HepG2 (cell line): Measurements from ENCODE around the gene TBC1D16. TPM values are rescaled to one million over a fixed set of nuclear protein-coding genes. Genes with fewer than 3 reads are reported as not detected.

Experiments
- ATAC-seq: fragments of 200-7000 bp; cut with Tn5 transposase; 3 replicates; pipeline ENCODE4 v1.9.1; 2020; ENCODE audit warnings: mild to moderate bottlenecking, moderate library complexity
- BruUV-seq: library from RNA; stranded (reverse); fragments of 400-500 nt; replicated peaks from 2 replicates; lab custom pipeline; 2021; lab: Mats Ljungman, UMichigan
- CTCF ChIA-PET: fragments of 300-600 bp; formaldehyde crosslinking; extraction: SDS; loops from one replicate; lab custom pipeline; 2021; ENCODE audit warnings: low total read pairs, inconsistent platforms, low intra/inter-chr PET ratio; lab: Yijun Ruan, JAX
- POLR2A ChIA-PET: fragments of 350-600 bp; sonication (Branson Sonifier 250); formaldehyde crosslinking; loops from one replicate; lab custom pipeline; 2020; ENCODE audit warnings: antibody characterized with exemption, inconsistent platforms; lab: Yijun Ruan, JAX
- DNase-seq: peaks from one replicate; pipeline ENCODE4 v3.0.0-alpha.2; 2015; ENCODE audit warnings: low spot score
- FAIRE-seq: peaks from 3 replicates; lab custom pipeline; 2011; peaks lifted over from hg19 to GRCh38; lab: Jason Lieb, UNC
- H2AFZ ChIP-seq: one replicate; pipeline ENCODE4 v1.6.1; 2011; ENCODE audit warnings: low read length, inconsistent platforms
- H3K27ac ChIP-seq: fragments of 300-600 bp; 3 replicates; pipeline ENCODE4 v1.8.0; 2011; ENCODE audit warnings: mixed run types, mild to moderate bottlenecking, mixed read lengths, low read length, inconsistent platforms; ENCODE audit not compliant: insufficient read depth; ENCODE audit errors: extremely low read length
- H3K27me3 ChIP-seq, 2 experiments: fragments of 200-600 bp in 1 of 2; 2 replicates in 1 of 2; 3 replicates in 1 of 2; pipeline versions ENCODE4 v1.6.0 to v1.8.0; 2011; ENCODE audit warnings: low read length in 2 of 2, mild to moderate bottlenecking in 2 of 2, moderate library complexity in 2 of 2, inconsistent platforms in 1 of 2; ENCODE audit not compliant: insufficient read depth in 2 of 2, control insufficient read depth in 1 of 2
- H3K36me3 ChIP-seq, 2 experiments: fragments of 200-600 bp in 1 of 2; replicated peaks in 1 of 2; 2 replicates in 1 of 2; 3 replicates in 1 of 2; pipeline versions ENCODE4 v1.5.1 to v1.8.0; 2011; ENCODE audit warnings: low read length in 2 of 2, inconsistent platforms in 1 of 2; ENCODE audit not compliant: insufficient read depth in 2 of 2, control insufficient read depth in 1 of 2
- H3K4me1 ChIP-seq: 2 replicates; pipeline ENCODE4 v1.5.1; 2012; ENCODE audit warnings: low read length, inconsistent platforms; ENCODE audit not compliant: insufficient read depth
- H3K4me2 ChIP-seq: 2 replicates; pipeline ENCODE4 v1.6.0; 2011; ENCODE audit warnings: low read depth, low read length, inconsistent platforms
- H3K4me3 ChIP-seq, 3 experiments: fragments of 200-600 bp in 1 of 3; sonication (generic), shearing (Covaris generic) in 1 of 3; replicated peaks in 1 of 3; 2 replicates each; pipeline ENCODE4 v1.5.1; 2011 to 2016; ENCODE audit warnings: low read length in 3 of 3, inconsistent platforms in 2 of 3, low read depth in 2 of 3, mild to moderate bottlenecking in 2 of 3, control low read depth in 1 of 3, mixed read lengths in 1 of 3; ENCODE audit not compliant: insufficient read depth in 1 of 3
- H3K79me2 ChIP-seq: one replicate; pipeline ENCODE4 v1.6.1; 2011; ENCODE audit warnings: low read length, inconsistent platforms; ENCODE audit not compliant: insufficient read depth
- H3K9ac ChIP-seq: 2 replicates; pipeline ENCODE4 v1.6.0; 2011; ENCODE audit warnings: mild to moderate bottlenecking, low read depth, low read length, inconsistent platforms; ENCODE audit not compliant: insufficient read depth
- H3K9me3 ChIP-seq: 2 replicates; pipeline ENCODE4 v1.5.1; 2012; ENCODE audit warnings: mild to moderate bottlenecking, low read length
- H4K20me1 ChIP-seq: 2 replicates; pipeline ENCODE4 v1.6.0; 2011; ENCODE audit warnings: inconsistent platforms, mild to moderate bottlenecking, low read length, moderate library complexity; ENCODE audit not compliant: insufficient read depth
- ATF1 ChIP-seq: IDR thresholded peaks from 2 replicates; pipeline ENCODE4 v1.6.1; 2016; ENCODE audit warnings: mild to moderate bottlenecking, control low read depth
- ATF7 ChIP-seq, 2 experiments: fragments of 450-650 bp in 1 of 2; sonication (generic) in 1 of 2; formaldehyde crosslinking in 1 of 2; IDR thresholded peaks; 2 replicates each; pipeline versions ENCODE4 v1.4.0 to v1.6.1; 2016 to 2020; ENCODE audit warnings: antibody characterized with exemption in 1 of 2, mild to moderate bottlenecking in 1 of 2, missing genetic modification reagents in 1 of 2
- CBX2 ChIP-seq, 2 experiments: fragments of 200-600 bp in 1 of 2; sonication (generic); formaldehyde crosslinking in 1 of 2; IDR thresholded peaks; 2 replicates each; pipeline versions ENCODE4 v1.7.0 to v1.8.1; 2018 to 2022; ENCODE audit warnings: low read depth in 2 of 2, low read length in 1 of 2, mild to moderate bottlenecking in 1 of 2, missing genetic modification reagents in 1 of 2
- DNMT3B ChIP-seq: conservative IDR thresholded peaks from 2 replicates; pipeline ENCODE4 v1.6.1; 2016; ENCODE audit warnings: missing biosample characterization, control low read depth
- HDAC2 ChIP-seq: sonication (generic); formaldehyde crosslinking; IDR thresholded peaks from 2 replicates; pipeline ENCODE4 v1.4.0; 2020; ENCODE audit warnings: missing genetic modification reagents
- HIVEP1 ChIP-seq: sonication (generic); formaldehyde crosslinking; IDR thresholded peaks from 2 replicates; pipeline ENCODE4 v1.4.0; 2020; ENCODE audit warnings: mild to moderate bottlenecking, missing genetic modification reagents
- JARID2 ChIP-seq: sonication (generic); formaldehyde crosslinking; IDR thresholded peaks from 2 replicates; pipeline ENCODE4 v1.8.1; 2023; ENCODE audit warnings: missing genetic modification reagents, inconsistent platforms; ENCODE audit not compliant: insufficient replicate concordance
- KLF13 ChIP-seq: sonication (generic); formaldehyde crosslinking; IDR thresholded peaks from 2 replicates; pipeline ENCODE4 v1.4.0; 2020; ENCODE audit warnings: mild to moderate bottlenecking, missing genetic modification reagents
- PHF20 ChIP-seq: sonication (generic); formaldehyde crosslinking; IDR thresholded peaks from 2 replicates; pipeline ENCODE4 v1.5.0; 2020; ENCODE audit warnings: mild to moderate bottlenecking, missing genetic modification reagents
- PRMT3 ChIP-seq: sonication (generic); formaldehyde crosslinking; IDR thresholded peaks from 2 replicates; pipeline ENCODE4 v1.8.1; 2022; ENCODE audit warnings: low read depth, mild to moderate bottlenecking, moderate library complexity, missing genetic modification reagents, borderline replicate concordance
- SOX5 ChIP-seq: IDR thresholded peaks from 2 replicates; pipeline ENCODE4 v1.6.1; 2016; ENCODE audit warnings: borderline replicate concordance
- ZNF331 ChIP-seq: sonication (generic); formaldehyde crosslinking; IDR thresholded peaks from 2 replicates; pipeline ENCODE4 v1.4.0; 2020; ENCODE audit warnings: missing genetic modification reagents
- ZNF883 ChIP-seq: sonication (generic); formaldehyde crosslinking; IDR thresholded peaks from 2 replicates; pipeline ENCODE4 v1.5.1; 2020; ENCODE audit warnings: mild to moderate bottlenecking, missing genetic modification reagents; ENCODE audit errors: not compliant biosample characterization
- WGBS: methylation state at CpG from one replicate; pipeline ENCODE4 v1.1.6; 2017; ENCODE audit warnings: low lambda C conversion rate; 5-methylcytosine and 5-hydroxymethylcytosine counted together
- in situ Hi-C: cut with HindIII; loops from 2 replicates; pipeline ENCODE4 v1.10.0; 2017; ENCODE audit warnings: low pct_unique_long_range_greater_than_20kb; ENCODE audit not compliant: extremely low pct_ligation_motif_present
- intact Hi-C: fragments of 100-400 bp; cut with micrococcal nuclease; formaldehyde crosslinking; loops from one replicate; pipeline ENCODE4 v1.10.0; 2022; ENCODE audit not compliant: unreplicated experiment
- polyA plus RNA-seq, 8 experiments: library from polyadenylated mRNA; depleted of rRNA in 3 of 8; stranded (reverse) in 7 of 8; unstranded in 1 of 8; fragments of >200 nt; fragmentation: Illumina TruSeq in 4 of 8; extraction: Trizol in 4 of 8; gene quantifications; 2 replicates each; pipeline versions ENCODE4 v1.2.1 to v1.2.3, GENCODE V29; 2011 to 2016; ENCODE audit warnings: low read depth in 4 of 8, missing spikeins in 1 of 8, mixed read lengths in 1 of 8; ENCODE audit not compliant: insufficient read depth in 1 of 8
- total RNA-seq, 5 experiments: library from RNA; depleted of rRNA; stranded (reverse); fragments of >200 nt; fragmentation: Illumina TruSeq; extraction: Trizol; gene quantifications; 2 replicates each; pipeline ENCODE4 v1.2.3, GENCODE V29; 2016; ENCODE audit warnings: low read depth in 1 of 5
- TF ChIP-seq, protein P1 (sequence below): sonication (generic); formaldehyde crosslinking; IDR thresholded peaks from 2 replicates; pipeline ENCODE4 v1.8.1; 2023; ENCODE audit warnings: mild to moderate bottlenecking, inconsistent platforms, moderate library complexity, missing genetic modification reagents, borderline replicate concordance
- TF ChIP-seq, protein P2 (sequence below): sonication (generic); formaldehyde crosslinking; IDR thresholded peaks from 2 replicates; pipeline ENCODE4 v1.5.0; 2020; ENCODE audit warnings: missing genetic modification reagents, mild to moderate bottlenecking, borderline replicate concordance
- TF ChIP-seq, protein P3 (sequence below): sonication (generic); formaldehyde crosslinking; IDR thresholded peaks from 2 replicates; pipeline ENCODE4 v1.5.1; 2020; ENCODE audit warnings: mild to moderate bottlenecking, moderate library complexity, missing genetic modification reagents
- TF ChIP-seq, protein P4 (sequence below), 2 experiments: fragments of 450-650 bp in 1 of 2; sonication (generic) in 1 of 2; formaldehyde crosslinking; IDR thresholded peaks; 2 replicates each; pipeline versions ENCODE4 v1.5.0 to v1.8.0; 2020 to 2022; ENCODE audit warnings: mild to moderate bottlenecking in 1 of 2, missing genetic modification reagents in 1 of 2

The TBC1D16 gene
- total and polyA plus RNA-seq, 2 of the 13 experiments (the other 11 are each of a cell fraction or from before 2014, with no cell fraction given), result 14.9 to 24.9 TPM

GRCh38 chr17:80002690-80003490 lies 32.8 kb downstream of the TBC1D16 start:
- CTCF ChIA-PET, result no interaction called here
- BruUV-seq, result no TSS peak
- Histone ChIP-seq H3K27me3 (no peaks in the 10 kb centered on the region), H2AFZ (no peak overlapping the region), H4K20me1 (no peaks in the 10 kb centered on the region), H3K4me1 (peaks cover 41% of the 10 kb centered on the region), H3K4me3 (no peak overlapping the region), H3K36me3 (no peaks in the 10 kb centered on the region; a peak in 1 of 5 replicates), H3K79me2 (no peaks in the 10 kb centered on the region), H3K27ac (peak overlapping the region; percentile 12), H3K9me3 (no peaks in the 10 kb centered on the region), H3K9ac (peak overlapping the region; percentile 14; the same call in 1 of the 2 replicates), H3K4me2 (no peak overlapping the region)
- DNase-seq, result no peak
- intact Hi-C loops (no loop called here), in situ Hi-C loops (no loop called here)
- ATAC-seq, result no peak
- 86% methylated on average over 29 of the region's 30 CpGs for WGBS
- no peak for FAIRE-seq
- POLR2A ChIA-PET, result interaction anchor here (1.0 to 8.5 kb wide), 3 partner anchors 9 to 164 kb away, joined by 3 to 111 read pairs (median 3); partner anchors contain the start of genes CBX4 and GAA
- TF ChIP-seq PHF20, result no peak
- TF ChIP-seq HDAC2 (CRISPR knock-in tag), result 0 out of 2 replicates have a peak, but pooled peaks have one; percentile 26
- TF ChIP-seq, protein P1, sequence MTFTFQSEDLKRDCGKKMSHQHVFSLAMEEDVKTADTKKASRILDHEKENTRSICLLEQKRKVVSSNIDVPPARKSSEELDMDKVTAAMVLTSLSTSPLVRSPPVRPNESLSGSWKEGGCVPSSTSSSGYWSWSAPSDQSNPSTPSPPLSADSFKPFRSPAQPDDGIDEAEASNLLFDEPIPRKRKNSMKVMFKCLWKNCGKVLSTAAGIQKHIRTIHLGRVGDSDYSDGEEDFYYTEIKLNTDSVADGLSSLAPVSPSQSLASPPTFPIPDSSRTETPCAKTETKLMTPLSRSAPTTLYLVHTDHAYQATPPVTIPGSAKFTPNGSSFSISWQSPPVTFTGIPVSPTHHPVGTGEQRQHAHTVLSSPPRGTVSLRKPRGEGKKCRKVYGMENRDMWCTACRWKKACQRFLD (CRISPR knock-in tag), result no peak
- TF ChIP-seq ATF1 (CRISPR knock-in tag), result no peak
- no peak for TF ChIP-seq ZNF883 (CRISPR knock-in tag)
- TF ChIP-seq, protein P2, sequence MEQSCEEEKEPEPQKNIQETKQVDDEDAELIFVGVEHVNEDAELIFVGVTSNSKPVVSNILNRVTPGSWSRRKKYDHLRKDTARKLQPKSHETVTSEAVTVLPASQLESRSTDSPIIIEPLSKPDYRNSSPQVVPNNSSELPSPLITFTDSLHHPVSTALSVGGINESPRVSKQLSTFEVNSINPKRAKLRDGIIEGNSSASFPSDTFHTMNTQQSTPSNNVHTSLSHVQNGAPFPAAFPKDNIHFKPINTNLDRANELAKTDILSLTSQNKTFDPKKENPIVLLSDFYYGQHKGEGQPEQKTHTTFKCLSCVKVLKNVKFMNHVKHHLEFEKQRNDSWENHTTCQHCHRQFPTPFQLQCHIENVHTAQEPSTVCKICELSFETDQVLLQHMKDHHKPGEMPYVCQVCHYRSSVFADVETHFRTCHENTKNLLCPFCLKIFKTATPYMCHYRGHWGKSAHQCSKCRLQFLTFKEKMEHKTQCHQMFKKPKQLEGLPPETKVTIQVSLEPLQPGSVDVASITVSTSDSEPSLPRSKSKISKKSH (CRISPR knock-in tag), result 0 out of 2 replicates have a peak, but pooled peaks have one; percentile 39
- TF ChIP-seq KLF13, result no peak
- TF ChIP-seq ATF7 (IDR thresholded peaks at IDR 0.05), result no peak
- no peak for TF ChIP-seq ATF7 (CRISPR knock-in tag; IDR thresholded peaks at IDR 0.05)
- TF ChIP-seq ZNF331 (CRISPR knock-in tag), result no peak
- TF ChIP-seq JARID2 (CRISPR knock-in tag), result no peak
- no peak for TF ChIP-seq CBX2 (IDR thresholded peaks at IDR 0.05; ENCODE audit: low read depth, low read length)
- no peak for TF ChIP-seq CBX2 (CRISPR knock-in tag; IDR thresholded peaks at IDR 0.05; ENCODE audit: low read depth)
- peak; percentile 38; the same call in 1 of the 2 replicates for TF ChIP-seq HIVEP1
- no peak for TF ChIP-seq DNMT3B
- TF ChIP-seq, protein P3, sequence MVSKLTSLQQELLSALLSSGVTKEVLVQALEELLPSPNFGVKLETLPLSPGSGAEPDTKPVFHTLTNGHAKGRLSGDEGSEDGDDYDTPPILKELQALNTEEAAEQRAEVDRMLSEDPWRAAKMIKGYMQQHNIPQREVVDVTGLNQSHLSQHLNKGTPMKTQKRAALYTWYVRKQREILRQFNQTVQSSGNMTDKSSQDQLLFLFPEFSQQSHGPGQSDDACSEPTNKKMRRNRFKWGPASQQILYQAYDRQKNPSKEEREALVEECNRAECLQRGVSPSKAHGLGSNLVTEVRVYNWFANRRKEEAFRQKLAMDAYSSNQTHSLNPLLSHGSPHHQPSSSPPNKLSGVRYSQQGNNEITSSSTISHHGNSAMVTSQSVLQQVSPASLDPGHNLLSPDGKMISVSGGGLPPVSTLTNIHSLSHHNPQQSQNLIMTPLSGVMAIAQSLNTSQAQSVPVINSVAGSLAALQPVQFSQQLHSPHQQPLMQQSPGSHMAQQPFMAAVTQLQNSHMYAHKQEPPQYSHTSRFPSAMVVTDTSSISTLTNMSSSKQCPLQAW, result 0 out of 2 replicates have a peak, but pooled peaks have one; percentile 32
- no peak for TF ChIP-seq PRMT3 (CRISPR knock-in tag)
- TF ChIP-seq, protein P4, sequence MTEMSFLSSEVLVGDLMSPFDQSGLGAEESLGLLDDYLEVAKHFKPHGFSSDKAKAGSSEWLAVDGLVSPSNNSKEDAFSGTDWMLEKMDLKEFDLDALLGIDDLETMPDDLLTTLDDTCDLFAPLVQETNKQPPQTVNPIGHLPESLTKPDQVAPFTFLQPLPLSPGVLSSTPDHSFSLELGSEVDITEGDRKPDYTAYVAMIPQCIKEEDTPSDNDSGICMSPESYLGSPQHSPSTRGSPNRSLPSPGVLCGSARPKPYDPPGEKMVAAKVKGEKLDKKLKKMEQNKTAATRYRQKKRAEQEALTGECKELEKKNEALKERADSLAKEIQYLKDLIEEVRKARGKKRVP (CRISPR knock-in tag; IDR thresholded peaks at IDR 0.05), result no peak
- no peak; the same call in 1 of the 2 replicates for TF ChIP-seq SOX5 (CRISPR knock-in tag)
